ENCODE measurements around the gene ARID4B. TPM values are rescaled to one million over a fixed set of nuclear protein-coding genes. Genes with fewer than 3 reads are reported as not detected.
A peak's percentile ranks its signal among the peaks of the same experiment; 100 is the strongest.

Gene ARID4B
- total and polyA plus RNA-seq, 2 of the 13 experiments (the other 11 are each of a cell fraction or from before 2014, with no cell fraction given): 9.7 to 24.6 TPM

- TF ChIP-seq ZNF512B (CRISPR knock-in tag; IDR thresholded peaks at IDR 0.05; ENCODE audit: borderline replicate concordance) (peak; percentile 37; the same call in 1 of the 2 replicates), PHB2 (IDR thresholded peaks at IDR 0.05; ENCODE audit: partially characterized antibody) (no peak), ZFP90 (CRISPR knock-in tag; IDR thresholded peaks at IDR 0.05; ENCODE audit: borderline replicate concordance) (peak; percentile 96; the same call in 1 of the 2 replicates), ZNF503 (CRISPR knock-in tag; IDR thresholded peaks at IDR 0.05) (0 out of 2 replicates have a peak, but pooled peaks have one; percentile 59), ZNF234 (CRISPR knock-in tag; conservative IDR thresholded peaks at IDR 0.05) (no peak; the same call in 1 of the 2 replicates), ZNF3 (CRISPR knock-in tag; IDR thresholded peaks at IDR 0.05) (no peak), ZNF598 (CRISPR knock-in tag; IDR thresholded peaks at IDR 0.05; ENCODE audit: borderline replicate concordance) (peak; percentile 89), EP300 (IDR thresholded peaks at IDR 0.05; ENCODE audit: low read depth in 2 of 2, low read length in 2 of 2) (no peak), EP300 (CRISPR knock-in tag; IDR thresholded peaks at IDR 0.05; ENCODE audit: borderline replicate concordance) (peak; percentile 37), HOXA3 (CRISPR knock-in tag; IDR thresholded peaks at IDR 0.05) (peak; percentile 88), SETDB1 (CRISPR knock-in tag; IDR thresholded peaks at IDR 0.05; ENCODE audit: borderline replicate concordance) (no peak), TBL1XR1 (IDR thresholded peaks at IDR 0.05; ENCODE audit: borderline replicate concordance, low read length, partially characterized antibody) (peak; percentile 30), ZBTB7B (CRISPR knock-in tag; IDR thresholded peaks at IDR 0.05) (peak; percentile 66; the same call in 1 of the 2 replicates), TBX2 (CRISPR knock-in tag; IDR thresholded peaks at IDR 0.05; ENCODE audit: borderline replicate concordance) (peak; percentile 86), ZNF382 (CRISPR knock-in tag; IDR thresholded peaks at IDR 0.05; ENCODE audit: borderline replicate concordance) (no peak), ZNF33B (CRISPR knock-in tag; IDR thresholded peaks at IDR 0.05) (peak; percentile 88; the same call in 1 of the 2 replicates), MEIS1 (CRISPR knock-in tag; IDR thresholded peaks at IDR 0.05; ENCODE audit: borderline replicate concordance) (0 out of 2 replicates have a peak, but pooled peaks have one; percentile 29), ZNF30 (CRISPR knock-in tag; IDR thresholded peaks at IDR 0.05) (peak; percentile 95), MYC (CRISPR knock-in tag; IDR thresholded peaks at IDR 0.05; ENCODE audit: borderline replicate concordance) (peak; percentile 93), AFF4 (CRISPR knock-in tag; IDR thresholded peaks at IDR 0.05) (no peak)
- TF ChIP-seq, protein P1, sequence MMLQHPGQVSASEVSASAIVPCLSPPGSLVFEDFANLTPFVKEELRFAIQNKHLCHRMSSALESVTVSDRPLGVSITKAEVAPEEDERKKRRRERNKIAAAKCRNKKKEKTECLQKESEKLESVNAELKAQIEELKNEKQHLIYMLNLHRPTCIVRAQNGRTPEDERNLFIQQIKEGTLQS (CRISPR knock-in tag; IDR thresholded peaks at IDR 0.05): peak; percentile 63
Measured at GRCh38 chr1:235160957-235161684, 166.9 kb downstream of the ARID4B start, which contains the start of gene RBM34 (continued).

Data from HepG2 (cell line).